ENCODE results near the gene CD160. TPM values are rescaled to one million over a fixed set of nuclear protein-coding genes. Genes with fewer than 3 reads are reported as not detected.

The CD160 gene
- total RNA-seq, 1 experiment from 2014 or later, result not detected

DNA sequence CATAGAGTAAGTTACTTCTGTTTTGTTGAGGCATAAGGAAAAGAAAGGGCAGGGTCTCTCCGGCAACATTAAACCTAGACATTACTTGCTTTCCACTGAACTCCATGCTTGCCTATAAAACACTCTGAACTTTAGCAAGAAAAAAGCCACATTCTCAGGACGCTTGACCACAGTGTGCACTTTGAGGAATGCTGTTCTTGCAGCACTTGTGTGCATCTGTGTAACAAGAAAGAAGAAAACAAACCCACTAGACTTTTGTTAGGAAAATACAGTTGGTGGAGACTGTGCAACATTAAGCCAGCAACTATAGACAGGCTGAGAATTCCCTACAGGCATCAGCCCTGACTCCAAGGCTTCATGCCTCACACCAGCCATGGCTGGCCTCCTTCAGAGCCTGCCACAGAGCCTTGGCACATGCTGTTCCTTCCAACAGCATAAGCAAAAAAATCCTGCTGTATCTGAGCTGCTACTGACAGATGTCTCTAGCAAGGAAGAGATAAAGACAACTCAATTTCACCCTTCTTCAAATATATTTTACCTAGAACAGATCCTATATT, 17.9 kb upstream of the CD160 start:
- H3K27me3 Mint-ChIP-seq (ENCODE audit: low read depth), result peaks cover 5% of the 10 kb centered on the region
- Histone ChIP-seq H4K8ac (replicated peaks; ENCODE audit: insufficient read length, low read depth, low read length) (no peak overlapping the region), H3K4me1 (ENCODE audit: insufficient read depth, low read length) (no peaks in the 10 kb centered on the region), H4K5ac (ENCODE audit: insufficient read length, low read depth, low read length) (no peak overlapping the region), H3K79me2 (ENCODE audit: insufficient read depth, low read length) (no peaks in the 10 kb centered on the region), H2BK5ac (ENCODE audit: insufficient read length, low read length) (no peak overlapping the region), H2AFZ (ENCODE audit: low read length) (no peak overlapping the region), H3K9ac (ENCODE audit: extremely low read depth, insufficient read length, low read length) (no peak overlapping the region), H3K9me3 (ENCODE audit: control insufficient read depth, low read depth, low read length) (no peaks in the 10 kb centered on the region), H3K4ac (ENCODE audit: low read depth, low read length) (no peak overlapping the region), H2AK5ac (ENCODE audit: insufficient read length, low read length) (no peak overlapping the region), H4K20me1 (ENCODE audit: control insufficient read depth, insufficient read depth, insufficient read length) (no peaks in the 10 kb centered on the region), H3K79me1 (ENCODE audit: insufficient read depth, low read depth, low read length, poor library complexity, severe bottlenecking) (no peaks in the 10 kb centered on the region), H3K4me2 (ENCODE audit: insufficient read depth, insufficient read length, low read length) (no peak overlapping the region), H3K23me2 (ENCODE audit: insufficient read length, low read depth, low read length, poor library complexity, severe bottlenecking) (no peaks in the 10 kb centered on the region), H2BK120ac (ENCODE audit: low read depth, low read length, poor library complexity, severe bottlenecking) (no peak overlapping the region), H3K23ac (ENCODE audit: insufficient read length, low read depth, low read length) (no peak overlapping the region), H3K56ac (ENCODE audit: insufficient read length, low read depth, low read length) (no peak overlapping the region), H3K18ac (ENCODE audit: insufficient read length, low read depth, low read length) (no peak overlapping the region), H4K91ac (ENCODE audit: insufficient read length, low read depth, low read length) (no peak overlapping the region), H3K14ac (ENCODE audit: insufficient read depth, low read length) (no peak overlapping the region), H3T11ph (ENCODE audit: low read length) (no peak overlapping the region), H3K27ac (ENCODE audit: insufficient read length, low read depth, low read length) (no peak overlapping the region), H3K27me3 (ENCODE audit: insufficient read depth, low read length) (no peaks in the 10 kb centered on the region), H2BK20ac (ENCODE audit: low read depth, low read length, poor library complexity, severe bottlenecking) (no peak overlapping the region), H2BK12ac (ENCODE audit: insufficient read length, low read depth, low read length) (no peak overlapping the region), H2BK15ac (ENCODE audit: low read depth, low read length) (no peak overlapping the region)
- H3K36me3 Mint-ChIP-seq (ENCODE audit: insufficient read depth in 1 of 3, low read depth in 3 of 3), result no peaks in the 10 kb centered on the region
- H3K27ac Mint-ChIP-seq, result no peak overlapping the region
- H3K4me1 Mint-ChIP-seq, result no peaks in the 10 kb centered on the region
- WGBS (ENCODE audit: extremely low coverage, insufficient read length, low lambda C conversion rate), result no CpG with 5 or more reads among the region's 2 CpGs
- no peak for DNase-seq
- H3K4me3 Mint-ChIP-seq, result no peak overlapping the region
- TF ChIP-seq, protein P1, sequence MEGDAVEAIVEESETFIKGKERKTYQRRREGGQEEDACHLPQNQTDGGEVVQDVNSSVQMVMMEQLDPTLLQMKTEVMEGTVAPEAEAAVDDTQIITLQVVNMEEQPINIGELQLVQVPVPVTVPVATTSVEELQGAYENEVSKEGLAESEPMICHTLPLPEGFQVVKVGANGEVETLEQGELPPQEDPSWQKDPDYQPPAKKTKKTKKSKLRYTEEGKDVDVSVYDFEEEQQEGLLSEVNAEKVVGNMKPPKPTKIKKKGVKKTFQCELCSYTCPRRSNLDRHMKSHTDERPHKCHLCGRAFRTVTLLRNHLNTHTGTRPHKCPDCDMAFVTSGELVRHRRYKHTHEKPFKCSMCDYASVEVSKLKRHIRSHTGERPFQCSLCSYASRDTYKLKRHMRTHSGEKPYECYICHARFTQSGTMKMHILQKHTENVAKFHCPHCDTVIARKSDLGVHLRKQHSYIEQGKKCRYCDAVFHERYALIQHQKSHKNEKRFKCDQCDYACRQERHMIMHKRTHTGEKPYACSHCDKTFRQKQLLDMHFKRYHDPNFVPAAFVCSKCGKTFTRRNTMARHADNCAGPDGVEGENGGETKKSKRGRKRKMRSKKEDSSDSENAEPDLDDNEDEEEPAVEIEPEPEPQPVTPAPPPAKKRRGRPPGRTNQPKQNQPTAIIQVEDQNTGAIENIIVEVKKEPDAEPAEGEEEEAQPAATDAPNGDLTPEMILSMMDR (conservative IDR thresholded peaks at IDR 0.05), result no peak
- H3K9me3 Mint-ChIP-seq, result no peaks in the 10 kb centered on the region
